Keratinocyte (primary cell): Measurements from ENCODE around the gene TMEM181. TPM values are rescaled to one million over a fixed set of nuclear protein-coding genes. Genes with fewer than 3 reads are reported as not detected.

Experiments used
- DNase-seq: peaks from one replicate; pipeline ENCODE4 v3.0.0-alpha.2; 2011; ENCODE audit warnings: low read depth, missing footprints, low spot score
- FAIRE-seq: peaks from 2 replicates; lab custom pipeline; 2011; peaks lifted over from hg19 to GRCh38; lab: Jason Lieb, UNC
- H2AFZ ChIP-seq: 2 replicates; pipeline ENCODE4 v1.6.0; 2012; ENCODE audit warnings: low read length, control low read depth, inconsistent platforms; ENCODE audit not compliant: control insufficient read depth
- H3K27ac ChIP-seq: 2 replicates; pipeline ENCODE4 v1.5.1; 2011; ENCODE audit warnings: low read length; ENCODE audit not compliant: control insufficient read depth, insufficient read depth
- H3K27me3 ChIP-seq: 3 replicates; pipeline ENCODE4 v1.6.0; 2011; ENCODE audit warnings: low read length; ENCODE audit not compliant: control insufficient read depth, insufficient read depth; ENCODE audit errors: extremely low read depth
- H3K36me3 ChIP-seq, 2 experiments: 2 replicates in 1 of 2; 3 replicates in 1 of 2; pipeline ENCODE4 v1.5.1; 2011; ENCODE audit warnings: low read length in 2 of 2, mild to moderate bottlenecking in 1 of 2; ENCODE audit not compliant: control insufficient read depth in 2 of 2, insufficient read depth in 2 of 2; ENCODE audit errors: extremely low read depth in 1 of 2
- H3K4me1 ChIP-seq: 3 replicates; pipeline ENCODE4 v1.5.1; 2011; ENCODE audit warnings: low read length; ENCODE audit not compliant: control insufficient read depth, insufficient read depth; ENCODE audit errors: extremely low read depth
- H3K4me2 ChIP-seq: 3 replicates; pipeline ENCODE4 v1.6.0; 2011; ENCODE audit warnings: low read depth, low read length; ENCODE audit not compliant: control insufficient read depth, insufficient read depth; ENCODE audit errors: extremely low read depth
- H3K4me3 ChIP-seq, 3 experiments: fragments of 200-600 bp in 1 of 3; sonication (generic) in 1 of 3; 2 replicates in 2 of 3; 3 replicates in 1 of 3; pipeline ENCODE4 v1.5.1; 2011 to 2016; ENCODE audit warnings: low read length in 3 of 3, mild to moderate bottlenecking in 3 of 3, control low read depth in 2 of 3, inconsistent platforms in 1 of 3, low read depth in 1 of 3, mixed read lengths in 1 of 3, mixed run types in 1 of 3, moderate library complexity in 1 of 3; ENCODE audit not compliant: control insufficient read depth in 2 of 3, insufficient read depth in 2 of 3; ENCODE audit errors: extremely low read depth in 1 of 3
- H3K79me2 ChIP-seq: 2 replicates; pipeline ENCODE4 v1.6.0; 2012; ENCODE audit warnings: low read length; ENCODE audit not compliant: control insufficient read depth, insufficient read depth
- H3K9ac ChIP-seq: 3 replicates; pipeline ENCODE4 v1.6.0; 2011; ENCODE audit warnings: low read length; ENCODE audit not compliant: control insufficient read depth, insufficient read depth; ENCODE audit errors: extremely low read depth
- H3K9me1 ChIP-seq: 3 replicates; pipeline ENCODE4 v1.6.0; 2011; ENCODE audit warnings: low read length; ENCODE audit not compliant: control insufficient read depth, insufficient read depth; ENCODE audit errors: extremely low read depth
- H3K9me3 ChIP-seq: 2 replicates; pipeline ENCODE4 v1.5.1; 2012; ENCODE audit warnings: low read depth, low read length; ENCODE audit not compliant: control insufficient read depth
- H4K20me1 ChIP-seq: 3 replicates; pipeline ENCODE4 v1.6.0; 2011; ENCODE audit warnings: low read length; ENCODE audit not compliant: control insufficient read depth, insufficient read depth; ENCODE audit errors: extremely low read depth
- EZH2 ChIP-seq: IDR thresholded peaks from one replicate; pipeline ENCODE4 v1.6.1; 2012; ENCODE audit warnings: inconsistent platforms, mild to moderate bottlenecking, low read length, moderate library complexity
- dilution Hi-C: fragments of 300-500 bp; cut with MboI; formaldehyde crosslinking; loops from one replicate; pipeline ENCODE4 v1.7.0; 2020; ENCODE audit warnings: low sequenced_read_pairs; ENCODE audit not compliant: extremely low pct_ligation_motif_present
- polyA plus RNA-seq, 5 experiments: library from polyadenylated mRNA; depleted of rRNA in 3 of 5; stranded (reverse) in 3 of 5; stranded (forward) in 1 of 5; unstranded in 1 of 5; fragments of >200 nt; gene quantifications; 1 replicate in 1 of 5; 2 replicates in 3 of 5; 3 replicates in 1 of 5; pipeline versions ENCODE4 v1.2.1 to v1.2.3, GENCODE V29; 2011 to 2012; ENCODE audit warnings: missing spikeins in 2 of 5, low read depth in 1 of 5, low replicate concordance in 1 of 5
- TF ChIP-seq, protein P1 (sequence below), 3 experiments: IDR thresholded peaks in 1 of 3; conservative IDR thresholded peaks in 1 of 3; optimal IDR thresholded peaks in 1 of 3; 2 replicates in 2 of 3; 3 replicates in 1 of 3; pipeline versions ENCODE3 to v1.5.1; 2011; ENCODE audit warnings: low read length in 3 of 3, mild to moderate bottlenecking in 3 of 3, moderate library complexity in 2 of 3, control low read depth in 1 of 3, inconsistent platforms in 1 of 3; ENCODE audit not compliant: insufficient read depth in 2 of 3; ENCODE audit errors: extremely low read depth in 1 of 3

Gene TMEM181
- polyA plus RNA-seq, 1 donor (not counting 4 experiments of a cell fraction or from before 2014, with no cell fraction given), result 31.9 TPM

- Histone ChIP-seq H3K4me1 (no peaks in the 10 kb centered on the region), H3K9me3 (no peaks in the 10 kb centered on the region), H2AFZ (no peak overlapping the region), H3K9ac (no peak overlapping the region), H3K4me3 (no peak overlapping the region), H3K79me2 (no peaks in the 10 kb centered on the region), H3K27ac (no peak overlapping the region), H3K27me3 (no peaks in the 10 kb centered on the region), H3K9me1 (no peaks in the 10 kb centered on the region), H3K36me3 (no peaks in the 10 kb centered on the region), H4K20me1 (no peaks in the 10 kb centered on the region), H3K4me2 (no peak overlapping the region)
- no peak for FAIRE-seq
- TF ChIP-seq, protein P1, sequence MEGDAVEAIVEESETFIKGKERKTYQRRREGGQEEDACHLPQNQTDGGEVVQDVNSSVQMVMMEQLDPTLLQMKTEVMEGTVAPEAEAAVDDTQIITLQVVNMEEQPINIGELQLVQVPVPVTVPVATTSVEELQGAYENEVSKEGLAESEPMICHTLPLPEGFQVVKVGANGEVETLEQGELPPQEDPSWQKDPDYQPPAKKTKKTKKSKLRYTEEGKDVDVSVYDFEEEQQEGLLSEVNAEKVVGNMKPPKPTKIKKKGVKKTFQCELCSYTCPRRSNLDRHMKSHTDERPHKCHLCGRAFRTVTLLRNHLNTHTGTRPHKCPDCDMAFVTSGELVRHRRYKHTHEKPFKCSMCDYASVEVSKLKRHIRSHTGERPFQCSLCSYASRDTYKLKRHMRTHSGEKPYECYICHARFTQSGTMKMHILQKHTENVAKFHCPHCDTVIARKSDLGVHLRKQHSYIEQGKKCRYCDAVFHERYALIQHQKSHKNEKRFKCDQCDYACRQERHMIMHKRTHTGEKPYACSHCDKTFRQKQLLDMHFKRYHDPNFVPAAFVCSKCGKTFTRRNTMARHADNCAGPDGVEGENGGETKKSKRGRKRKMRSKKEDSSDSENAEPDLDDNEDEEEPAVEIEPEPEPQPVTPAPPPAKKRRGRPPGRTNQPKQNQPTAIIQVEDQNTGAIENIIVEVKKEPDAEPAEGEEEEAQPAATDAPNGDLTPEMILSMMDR (optimal IDR thresholded peaks at IDR 0.05 in 1 of 3, IDR thresholded peaks at IDR 0.05 in 1 of 3, conservative IDR thresholded peaks at IDR 0.05 in 1 of 3; ENCODE audit: extremely low read depth in 1 of 3, insufficient read depth in 2 of 3, low read length in 3 of 3), result no peak
- no peak for TF ChIP-seq EZH2
- DNase-seq, result no peak
- dilution Hi-C loops, result no loop called here
These were observed 7.7 kb upstream of the TMEM181 start for GRCh38 chr6:158552055-158552795.

GRCh38 chr6:158552796-158553138, 7.1 kb upstream of the TMEM181 start:
- Histone ChIP-seq H3K9ac (no peak overlapping the region), H3K9me3 (no peaks in the 10 kb centered on the region), H3K4me1 (no peaks in the 10 kb centered on the region), H2AFZ (no peak overlapping the region), H3K27me3 (no peaks in the 10 kb centered on the region), H3K36me3 (no peaks in the 10 kb centered on the region), H3K4me2 (no peak overlapping the region), H3K9me1 (no peaks in the 10 kb centered on the region), H3K27ac (no peak overlapping the region), H4K20me1 (no peaks in the 10 kb centered on the region), H3K79me2 (no peaks in the 10 kb centered on the region), H3K4me3 (no peak overlapping the region)
- TF ChIP-seq, protein P1 (optimal IDR thresholded peaks at IDR 0.05 in 1 of 3, IDR thresholded peaks at IDR 0.05 in 1 of 3, conservative IDR thresholded peaks at IDR 0.05 in 1 of 3; ENCODE audit: extremely low read depth in 1 of 3, insufficient read depth in 2 of 3, low read length in 3 of 3), result no peak
- no peak for TF ChIP-seq EZH2
- dilution Hi-C loops, result no loop called here
- no peak for DNase-seq
- no peak for FAIRE-seq
